Gastrocnemius medialis (tissue), 4 donors: Measurements from ENCODE around the gene ADGRD1.

Source experiments
- POLR2A ChIP-seq, 2 donors: fragments of 450-650 bp; IDR thresholded peaks; one replicate each; pipeline ENCODE4 v1.6.1; 2017; ENCODE audit warnings: antibody characterized with exemption in 2 of 2, mild to moderate bottlenecking in 2 of 2, moderate library complexity in 2 of 2
- TF ChIP-seq, protein P1 (sequence below), 5 experiments: fragments of 450-650 bp in 3 of 5; fragments of 200-600 bp in 2 of 5; sonication (generic) in 2 of 5; IDR thresholded peaks in 4 of 5; conservative IDR thresholded peaks in 1 of 5; 1 replicate in 4 of 5; 2 replicates in 1 of 5; pipeline ENCODE4 v1.5.1; 2016 to 2019; ENCODE audit warnings: antibody characterized with exemption in 5 of 5, mild to moderate bottlenecking in 3 of 5, moderate library complexity in 3 of 5

DNA sequence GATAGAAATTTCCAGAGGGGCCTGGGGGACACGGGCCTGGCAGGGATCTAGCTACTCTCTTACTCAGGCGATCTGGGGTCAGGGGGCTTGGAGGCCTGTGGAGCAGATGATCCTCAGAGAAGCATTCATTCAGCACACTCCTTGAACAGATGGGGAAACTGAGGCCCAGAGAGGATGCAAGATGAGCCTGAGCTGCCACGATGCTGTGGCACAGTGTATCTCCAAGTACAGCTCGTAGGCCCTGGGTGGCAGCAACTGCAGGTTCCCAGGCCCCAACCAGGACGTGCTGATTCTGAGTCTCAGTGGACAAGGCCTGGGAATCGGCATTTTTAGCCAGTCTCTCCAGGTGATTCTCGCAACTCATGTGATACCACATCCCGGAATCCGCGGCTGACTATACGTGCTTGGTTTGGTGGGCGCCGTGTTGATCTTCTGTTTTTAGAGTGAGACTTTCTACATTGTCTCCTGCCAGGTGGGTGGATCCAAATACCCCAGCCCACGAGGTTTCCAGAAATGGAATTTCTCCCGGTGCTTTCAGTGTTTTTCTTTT, 22.5 kb downstream of the ADGRD1 start:
- TF ChIP-seq, protein P1, sequence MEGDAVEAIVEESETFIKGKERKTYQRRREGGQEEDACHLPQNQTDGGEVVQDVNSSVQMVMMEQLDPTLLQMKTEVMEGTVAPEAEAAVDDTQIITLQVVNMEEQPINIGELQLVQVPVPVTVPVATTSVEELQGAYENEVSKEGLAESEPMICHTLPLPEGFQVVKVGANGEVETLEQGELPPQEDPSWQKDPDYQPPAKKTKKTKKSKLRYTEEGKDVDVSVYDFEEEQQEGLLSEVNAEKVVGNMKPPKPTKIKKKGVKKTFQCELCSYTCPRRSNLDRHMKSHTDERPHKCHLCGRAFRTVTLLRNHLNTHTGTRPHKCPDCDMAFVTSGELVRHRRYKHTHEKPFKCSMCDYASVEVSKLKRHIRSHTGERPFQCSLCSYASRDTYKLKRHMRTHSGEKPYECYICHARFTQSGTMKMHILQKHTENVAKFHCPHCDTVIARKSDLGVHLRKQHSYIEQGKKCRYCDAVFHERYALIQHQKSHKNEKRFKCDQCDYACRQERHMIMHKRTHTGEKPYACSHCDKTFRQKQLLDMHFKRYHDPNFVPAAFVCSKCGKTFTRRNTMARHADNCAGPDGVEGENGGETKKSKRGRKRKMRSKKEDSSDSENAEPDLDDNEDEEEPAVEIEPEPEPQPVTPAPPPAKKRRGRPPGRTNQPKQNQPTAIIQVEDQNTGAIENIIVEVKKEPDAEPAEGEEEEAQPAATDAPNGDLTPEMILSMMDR (IDR thresholded peaks at IDR 0.05 in 4 of 5, conservative IDR thresholded peaks at IDR 0.05 in 1 of 5) = no peak
- TF ChIP-seq POLR2A (IDR thresholded peaks at IDR 0.05) = no peak
